HG03432 (cell line): ENCODE measurements around the gene LPCAT1.
A peak's percentile ranks its signal among the peaks of the same experiment; 100 is the strongest.
"Not testable (repeated sequence)": the region's sequence is repeated elsewhere in the genome, so short reads cannot be mapped to it uniquely, and the experiment has no call there.

Experiments
- ATAC-seq: cut with Tn5 transposase; IDR thresholded peaks from one replicate; pipeline ENCODE4 v1.9.1; 2021; ENCODE audit warnings: mild to moderate bottlenecking, moderate library complexity; ENCODE audit not compliant: unreplicated experiment

The LPCAT1 gene

DNA sequence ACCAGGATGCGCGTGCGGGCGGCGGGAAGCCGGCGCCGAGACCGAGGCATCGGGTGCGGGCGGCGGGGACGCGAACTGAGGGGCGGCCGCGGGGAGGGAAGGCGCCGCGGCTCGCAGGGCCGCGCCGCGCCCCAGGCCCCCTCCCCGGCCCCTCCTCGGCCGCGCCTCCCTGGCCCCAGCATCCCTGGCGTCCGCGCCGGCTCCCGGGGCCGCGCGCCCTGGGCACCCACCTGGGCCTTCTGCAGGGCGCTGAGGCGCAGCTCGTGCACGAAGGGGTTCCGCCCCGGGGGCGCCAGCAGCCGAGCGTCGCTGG is 324 bp downstream of the LPCAT1 start:
- peak; percentile 33 for ATAC-seq

GRCh38 chr5:1522601-1523479 is 920 bp downstream of the LPCAT1 start:
- ATAC-seq = no peak

DNA sequence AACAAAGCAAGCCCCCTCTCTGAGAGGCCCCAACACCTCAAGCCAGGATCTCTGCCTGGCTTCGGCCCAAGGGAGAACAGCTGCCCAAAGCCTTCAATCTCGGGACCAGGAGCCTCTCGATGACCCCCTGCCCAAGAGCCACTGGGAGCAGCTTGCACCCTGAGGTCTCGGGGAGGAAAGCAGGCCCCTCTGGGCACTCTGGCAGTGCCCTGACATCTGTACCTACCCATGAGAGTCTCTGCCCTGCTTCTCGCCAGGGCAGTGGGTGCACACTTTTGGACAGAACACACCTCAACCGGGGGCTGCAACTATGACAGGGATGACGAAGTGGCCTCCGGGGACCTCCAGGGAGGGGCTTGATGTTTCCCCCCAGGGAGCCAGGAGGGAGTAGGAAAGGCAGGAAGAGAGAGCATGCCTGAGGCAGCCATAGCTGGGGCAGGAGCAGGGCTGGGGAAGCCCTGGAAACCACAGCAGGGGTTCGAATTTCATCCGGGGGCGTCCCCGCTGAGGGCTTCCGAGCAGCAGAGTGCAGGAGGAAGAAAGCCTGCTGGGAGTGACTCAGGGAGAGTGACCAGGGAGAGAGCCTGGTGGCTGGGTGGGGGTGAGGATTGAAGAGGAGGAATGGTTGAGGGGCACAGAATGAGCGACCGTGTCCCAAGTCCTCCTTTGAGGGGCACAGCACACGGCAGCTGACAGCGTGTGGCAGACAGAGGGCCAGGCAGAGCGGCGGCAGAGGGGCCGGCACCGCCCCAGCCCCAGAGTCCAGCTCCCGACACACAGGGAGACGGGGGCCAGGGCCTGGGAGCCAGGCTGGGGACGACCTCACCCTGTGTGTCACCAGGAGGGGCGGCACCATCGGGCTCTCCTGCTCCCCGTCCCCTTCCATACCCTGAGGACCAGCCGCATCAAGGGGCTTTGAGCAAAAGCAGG is 1.8 kb downstream of the LPCAT1 start:
- no peak for ATAC-seq

DNA sequence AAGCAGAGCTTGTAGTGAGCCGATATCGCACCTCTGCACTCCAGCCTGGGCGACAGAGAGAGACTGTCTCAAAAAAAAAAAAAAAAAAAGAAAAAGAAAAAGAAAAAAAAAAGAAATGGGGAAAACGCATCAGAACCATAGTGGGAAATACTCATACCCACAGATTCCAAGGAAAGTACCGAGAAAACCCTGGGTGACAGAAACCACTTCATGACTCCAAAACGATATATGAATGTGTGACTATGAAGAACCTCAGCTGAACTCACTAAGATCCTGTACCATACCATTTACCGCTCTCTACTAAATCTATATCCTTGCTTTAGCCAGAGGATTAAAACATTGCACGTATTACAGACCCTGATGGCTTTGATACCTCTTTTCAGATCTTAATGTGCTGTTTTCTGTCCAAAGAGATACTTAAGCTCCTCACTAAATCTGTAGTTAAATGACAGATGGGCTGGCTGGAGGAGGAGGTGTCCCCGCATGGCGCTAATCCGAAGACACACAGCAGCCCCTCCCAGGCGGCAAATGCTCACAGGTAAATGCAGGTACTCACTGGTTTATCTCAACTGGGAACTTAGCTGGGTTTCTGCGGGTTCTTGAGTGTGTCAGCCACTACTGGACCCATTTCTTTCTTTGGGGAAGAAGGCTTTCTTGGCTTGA is 2.8 kb downstream of the LPCAT1 start:
- ATAC-seq = no peak

- ATAC-seq = no peak
These were observed 4.0 kb downstream of the LPCAT1 start for GRCh38 chr5:1519631-1520210.

GRCh38 chr5:1517838-1518237 is 5.9 kb downstream of the LPCAT1 start:
- no peak for ATAC-seq

- no peak for ATAC-seq
These were observed 6.9 kb downstream of the LPCAT1 start for GRCh38 chr5:1516615-1517601.

GRCh38 chr5:1515921-1516571 is 7.7 kb downstream of the LPCAT1 start:
- no peak for ATAC-seq

- no peak for ATAC-seq
These were observed 8.3 kb downstream of the LPCAT1 start for GRCh38 chr5:1515311-1515920.

DNA sequence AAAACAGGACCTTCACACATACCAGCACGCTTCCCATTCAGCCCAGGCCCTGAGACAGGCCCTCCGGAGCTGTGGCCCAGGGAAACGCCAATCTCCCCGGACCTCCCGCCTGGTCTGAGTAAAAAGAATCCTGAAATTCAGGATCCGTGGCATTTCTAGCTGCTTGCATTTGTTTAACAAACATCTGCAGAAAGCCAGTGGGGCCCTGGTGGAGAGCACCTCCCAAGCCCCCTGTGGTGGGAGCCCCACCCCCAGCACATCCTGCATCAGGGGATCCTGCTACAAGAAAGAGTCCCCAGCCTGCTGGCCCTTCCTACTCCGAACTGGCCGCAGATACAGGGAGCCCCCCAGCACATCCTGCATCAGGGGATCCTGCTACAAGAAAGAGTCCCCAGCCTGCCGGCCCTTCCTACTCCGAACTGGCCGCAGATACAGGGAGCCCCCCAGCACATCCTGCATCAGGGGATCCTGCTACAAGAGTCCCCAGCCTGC is 8.9 kb downstream of the LPCAT1 start:
- ATAC-seq = not testable (repeated sequence)

DNA sequence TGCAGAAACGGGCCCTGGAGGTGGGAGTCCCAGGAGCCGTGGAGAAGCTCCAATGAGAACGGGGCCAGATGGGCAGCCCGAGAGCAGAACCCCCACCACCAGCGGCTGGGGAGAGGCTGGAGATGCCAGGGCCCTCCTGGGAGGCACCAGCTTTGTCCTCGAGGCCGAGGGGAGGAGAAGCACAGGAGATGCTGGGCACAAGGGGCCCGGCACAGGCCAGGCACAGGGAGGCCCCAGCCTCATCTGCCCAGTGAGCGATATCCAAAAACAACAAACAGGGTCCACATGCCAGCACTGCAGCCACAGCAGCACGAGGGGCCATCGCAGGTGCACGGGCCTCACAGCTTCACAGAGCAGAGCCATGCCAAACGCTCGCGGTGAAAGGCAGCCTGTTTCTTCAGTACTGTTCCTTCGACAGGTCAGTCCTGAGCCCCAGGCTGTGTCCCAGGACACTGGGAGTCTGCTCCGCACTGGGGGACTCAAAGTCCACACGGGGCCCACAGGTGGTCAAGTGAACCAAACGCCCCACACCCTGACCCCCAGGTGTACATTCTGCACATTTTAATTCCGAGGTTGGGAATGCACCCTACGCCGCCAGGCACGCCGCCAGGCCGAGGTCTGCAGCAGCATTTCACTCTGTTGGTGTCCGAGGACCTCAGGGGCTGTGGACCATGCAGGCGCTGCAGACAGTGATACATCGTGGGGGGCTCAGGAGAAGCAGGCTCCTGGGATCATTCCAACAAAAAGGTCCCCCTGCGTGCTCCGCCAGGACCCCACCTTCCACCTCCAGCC is 9.5 kb downstream of the LPCAT1 start:
- no peak for ATAC-seq

DNA sequence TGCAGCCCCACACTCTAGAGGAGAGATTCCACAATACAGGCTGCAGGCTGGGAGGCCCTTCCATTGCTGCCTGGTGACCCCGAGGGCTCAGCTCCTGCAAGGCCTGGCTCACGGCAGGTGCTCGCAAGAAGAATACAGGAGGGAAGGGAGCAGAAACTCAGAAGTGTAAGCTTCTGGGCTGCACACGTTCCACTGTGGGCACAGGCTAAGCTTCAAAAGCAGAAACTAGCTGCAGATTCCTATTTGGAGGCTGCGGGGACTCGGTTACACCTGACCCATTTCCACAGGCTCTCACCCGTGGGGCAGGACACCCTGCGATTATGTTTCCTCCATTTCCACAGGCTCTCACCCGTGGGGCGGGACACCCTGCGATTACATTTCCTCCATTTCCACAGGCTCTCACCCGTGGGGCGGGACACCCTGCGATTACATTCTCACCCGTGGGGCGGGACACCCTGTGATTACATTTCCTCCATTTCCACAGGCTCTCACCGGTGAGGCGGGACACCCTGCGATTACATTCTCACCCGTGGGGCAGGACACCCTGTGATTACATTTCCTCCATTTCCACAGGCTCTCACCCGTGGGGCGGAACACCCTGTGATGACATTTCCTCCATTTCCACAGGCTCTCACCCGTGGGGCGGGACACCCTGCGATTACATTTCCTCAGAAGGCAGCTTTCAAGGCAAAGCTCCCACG is 10.3 kb downstream of the LPCAT1 start:
- ATAC-seq = no peak

DNA sequence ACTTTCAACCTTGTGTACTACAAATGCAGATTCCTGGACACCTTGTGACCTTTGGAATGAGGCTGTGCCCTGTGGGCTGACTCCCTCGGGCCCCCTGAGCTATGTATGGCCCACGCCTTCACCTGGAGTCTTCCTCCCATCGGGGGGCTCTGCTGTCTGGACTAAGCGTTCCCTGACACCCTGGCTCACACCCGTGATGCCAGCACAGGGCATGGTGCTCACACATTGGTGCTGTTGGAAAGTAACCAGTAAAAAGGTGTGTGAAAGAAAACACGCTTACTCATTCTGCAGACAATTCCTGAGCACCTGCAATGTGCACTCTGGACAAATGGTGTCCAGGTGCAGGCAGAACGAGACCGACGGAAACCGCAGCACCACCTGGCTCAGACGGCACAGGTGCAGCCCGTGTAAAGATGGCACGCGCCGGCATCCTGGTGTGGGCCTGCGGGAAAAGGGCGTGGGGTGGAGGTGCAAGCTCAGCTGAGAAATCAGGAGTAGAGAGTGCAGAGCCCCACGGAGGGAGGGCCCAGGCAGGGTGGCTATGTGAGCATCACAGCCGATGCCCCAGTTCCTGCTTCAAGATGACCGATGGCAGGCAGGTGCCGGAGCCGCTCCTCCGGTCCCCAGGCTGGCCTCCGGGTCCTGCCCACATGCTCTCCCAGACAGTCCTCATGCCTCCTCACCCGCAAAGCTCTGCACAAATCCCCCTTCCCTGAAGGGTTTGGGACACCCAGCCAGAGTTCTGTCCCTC is 11.0 kb downstream of the LPCAT1 start:
- no peak for ATAC-seq

DNA sequence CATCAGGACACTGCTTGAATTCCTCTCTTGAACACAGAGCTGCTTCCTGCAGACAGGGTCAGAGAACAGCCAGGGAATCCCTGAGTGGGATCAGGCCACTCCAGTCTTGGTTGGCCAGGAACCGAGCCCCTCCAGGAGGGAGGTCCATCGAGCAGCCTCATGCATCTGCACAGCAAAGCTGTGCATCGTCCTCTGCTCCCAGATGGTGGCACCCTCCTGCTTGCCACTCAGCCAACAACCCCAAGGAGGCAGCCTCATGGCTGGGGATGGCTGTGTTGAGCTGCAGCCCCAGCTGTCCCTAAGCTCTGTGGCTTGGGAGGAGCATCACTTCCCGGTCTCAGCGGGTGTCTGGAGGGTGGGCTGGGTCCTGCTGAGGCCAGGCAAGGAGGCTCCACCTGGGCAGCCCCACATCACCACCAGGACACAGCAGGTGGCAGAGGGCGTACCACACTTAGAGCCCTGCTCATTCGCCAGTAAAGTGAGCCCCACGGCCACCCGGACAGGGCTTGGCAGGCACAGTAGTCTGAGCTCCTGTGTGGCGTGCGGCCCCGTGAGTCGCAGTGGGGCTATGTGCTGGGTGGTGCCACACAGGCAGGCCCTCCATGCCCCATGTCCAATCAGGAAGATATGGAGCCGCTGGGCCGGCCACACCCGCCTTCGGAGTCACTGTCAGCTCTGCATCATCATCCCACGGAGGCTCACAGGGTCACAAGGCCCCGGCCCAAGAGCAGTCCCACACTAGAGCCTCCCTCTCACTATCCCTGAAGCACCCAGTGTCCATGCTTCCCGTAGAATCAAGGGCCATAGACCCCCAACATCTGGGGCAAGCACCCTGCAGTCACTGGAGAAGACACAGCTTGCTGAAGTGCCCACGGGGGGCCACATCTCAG is 11.9 kb downstream of the LPCAT1 start:
- ATAC-seq = peak; percentile 34

DNA sequence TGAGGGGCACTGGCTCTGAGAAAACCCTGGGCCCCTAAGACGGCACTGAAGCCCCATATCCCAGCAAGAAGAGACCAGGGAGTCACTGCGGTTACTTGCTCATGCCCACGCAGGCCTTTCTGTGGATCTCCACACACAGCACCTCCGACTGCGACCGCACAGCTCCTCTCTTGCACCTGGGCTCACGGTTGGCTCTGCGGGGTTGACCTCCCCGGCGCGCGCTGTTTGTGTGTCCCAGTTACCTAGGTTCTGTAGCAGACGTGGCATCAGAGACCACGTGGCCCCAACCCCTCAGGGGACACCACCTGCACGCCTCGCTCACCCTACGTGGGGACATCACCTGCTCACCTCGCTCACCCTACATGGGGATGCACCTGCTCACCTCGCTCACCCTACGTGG is 12.7 kb downstream of the LPCAT1 start:
- no peak for ATAC-seq

DNA sequence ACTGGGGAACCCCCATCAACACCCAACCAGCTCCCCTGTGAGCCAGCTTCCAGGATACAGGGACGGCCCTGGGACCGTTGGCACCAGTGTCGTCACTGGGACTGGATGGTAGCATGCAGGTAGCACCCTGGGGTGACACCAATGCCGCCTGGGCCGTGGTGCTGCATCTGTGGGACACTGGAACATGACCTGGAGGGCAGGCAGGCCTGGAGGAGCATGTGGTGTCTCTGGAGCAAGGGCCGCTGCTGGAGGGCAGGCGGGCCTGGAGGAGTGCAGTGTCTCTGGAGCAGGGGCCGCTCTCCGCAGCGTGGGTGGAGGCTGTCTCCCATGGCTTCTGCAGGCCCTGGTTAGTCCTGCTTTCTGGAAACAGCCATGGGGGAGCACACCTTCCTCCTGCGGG is 13.1 kb downstream of the LPCAT1 start:
- no peak for ATAC-seq
